Osteoblast (primary cell): ENCODE measurements around the gene EFCAB6. TPM values are rescaled to one million over a fixed set of nuclear protein-coding genes. Genes with fewer than 3 reads are reported as not detected.

Source experiments
- DNase-seq: peaks from one replicate; pipeline ENCODE4 v3.0.0; 2011; ENCODE audit warnings: low spot score, mixed read lengths; ENCODE audit not compliant: insufficient read length; ENCODE audit errors: missing footprints
- H2AFZ ChIP-seq: 2 replicates; pipeline ENCODE4 v1.6.0; 2011; ENCODE audit warnings: mild to moderate bottlenecking, low read length
- H3K27ac ChIP-seq: 2 replicates; pipeline ENCODE4 v1.5.1; 2011; ENCODE audit warnings: mild to moderate bottlenecking, low read depth, low read length, moderate library complexity
- H3K27me3 ChIP-seq: 2 replicates; pipeline ENCODE4 v1.6.0; 2012; ENCODE audit warnings: mild to moderate bottlenecking, control low read depth, inconsistent platforms, low read length, moderate library complexity; ENCODE audit not compliant: insufficient read depth
- H3K36me3 ChIP-seq: 2 replicates; pipeline ENCODE4 v1.5.1; 2011; ENCODE audit warnings: mild to moderate bottlenecking, low read length, control low read depth, moderate library complexity; ENCODE audit not compliant: insufficient read depth
- H3K4me1 ChIP-seq: 2 replicates; pipeline ENCODE4 v1.5.1; 2011; ENCODE audit warnings: mild to moderate bottlenecking, low read length, control low read depth, moderate library complexity; ENCODE audit not compliant: insufficient read depth
- H3K4me2 ChIP-seq: 2 replicates; pipeline ENCODE4 v1.6.0; 2011; ENCODE audit warnings: mild to moderate bottlenecking, low read length; ENCODE audit not compliant: insufficient read depth
- H3K4me3 ChIP-seq: fragments of 200-600 bp; sonication (generic); 3 replicates; pipeline ENCODE4 v1.5.1; 2012; ENCODE audit warnings: mild to moderate bottlenecking, low read length, inconsistent platforms; ENCODE audit not compliant: insufficient read depth
- H3K79me2 ChIP-seq: 2 replicates; pipeline ENCODE4 v1.6.0; 2012; ENCODE audit warnings: mild to moderate bottlenecking, low read length, control low read depth, inconsistent platforms; ENCODE audit not compliant: insufficient read depth
- H3K9me3 ChIP-seq: 2 replicates; pipeline ENCODE4 v1.5.1; 2011; ENCODE audit warnings: low read depth, low read length, control low read depth
- H4K20me1 ChIP-seq: 2 replicates; pipeline ENCODE4 v1.6.0; 2012; ENCODE audit warnings: mild to moderate bottlenecking, low read length, control low read depth; ENCODE audit not compliant: insufficient read depth
- CTCF ChIP-seq: IDR thresholded peaks from 2 replicates; pipeline ENCODE4 v1.5.1; 2011; ENCODE audit warnings: mild to moderate bottlenecking, low read depth, low read length, moderate library complexity; ENCODE audit errors: extremely low read depth
- total RNA-seq: library from RNA; depleted of rRNA; stranded (reverse); fragments of >200 nt; gene quantifications from 2 replicates; pipeline ENCODE4 v1.2.3, GENCODE V29; 2012

The EFCAB6 gene
- total RNA-seq, 1 donor, result 1.8 TPM

GRCh38 chr22:43654271-43654670, 157.8 kb downstream of the EFCAB6 start:
- H3K27ac ChIP-seq, result no peak overlapping the region
- no peak overlapping the region for H3K4me2 ChIP-seq
- no peaks in the 10 kb centered on the region for H3K9me3 ChIP-seq
- no peak overlapping the region for H3K4me3 ChIP-seq
- no peaks in the 10 kb centered on the region for H3K79me2 ChIP-seq
- H2AFZ ChIP-seq, result no peak overlapping the region
- H3K36me3 ChIP-seq, result no peaks in the 10 kb centered on the region
- no peaks in the 10 kb centered on the region for H4K20me1 ChIP-seq
- no peak for DNase-seq
- no peak for TF ChIP-seq CTCF
- no peaks in the 10 kb centered on the region for H3K27me3 ChIP-seq
- no peaks in the 10 kb centered on the region for H3K4me1 ChIP-seq

- no peaks in the 10 kb centered on the region for H3K79me2 ChIP-seq
- DNase-seq, result no peak
- no peak overlapping the region for H3K4me3 ChIP-seq
- no peak for TF ChIP-seq CTCF
- no peaks in the 10 kb centered on the region for H3K27me3 ChIP-seq
- no peaks in the 10 kb centered on the region for H3K4me1 ChIP-seq
- H4K20me1 ChIP-seq, result no peaks in the 10 kb centered on the region
- H3K27ac ChIP-seq, result no peak overlapping the region
- H3K36me3 ChIP-seq, result no peaks in the 10 kb centered on the region
- H2AFZ ChIP-seq, result no peak overlapping the region
- no peaks in the 10 kb centered on the region for H3K9me3 ChIP-seq
- H3K4me2 ChIP-seq, result no peak overlapping the region
Measured at GRCh38 chr22:43652845-43653244, 159.3 kb downstream of the EFCAB6 start.

DNA sequence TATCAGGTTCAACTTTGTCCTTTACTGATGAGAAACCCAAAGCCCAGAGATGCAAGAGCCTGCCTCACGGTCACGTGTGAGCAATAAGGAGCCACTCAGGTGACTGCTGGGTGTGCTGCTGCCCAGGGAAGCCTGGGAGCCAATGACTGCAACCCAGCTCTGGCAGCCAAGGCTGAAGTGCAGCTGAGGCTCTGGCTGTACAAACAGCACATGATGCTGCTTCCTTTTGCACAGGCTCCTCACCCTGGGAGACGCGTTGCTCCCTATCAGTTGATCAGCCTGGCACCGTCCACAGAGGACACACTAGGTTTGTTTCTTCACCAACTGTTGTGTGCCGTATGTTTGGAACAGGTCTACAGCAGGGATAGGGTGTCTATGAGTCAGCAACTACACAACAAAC, 168.7 kb downstream of the EFCAB6 start:
- no peaks in the 10 kb centered on the region for H3K27me3 ChIP-seq
- no peak overlapping the region for H3K27ac ChIP-seq
- H4K20me1 ChIP-seq, result no peaks in the 10 kb centered on the region
- H3K4me1 ChIP-seq, result no peaks in the 10 kb centered on the region
- H3K79me2 ChIP-seq, result no peaks in the 10 kb centered on the region
- H3K9me3 ChIP-seq, result no peaks in the 10 kb centered on the region
- no peak for DNase-seq
- H2AFZ ChIP-seq, result no peak overlapping the region
- H3K4me3 ChIP-seq, result no peak overlapping the region
- no peak overlapping the region for H3K4me2 ChIP-seq
- TF ChIP-seq CTCF, result no peak
- H3K36me3 ChIP-seq, result no peaks in the 10 kb centered on the region

DNA sequence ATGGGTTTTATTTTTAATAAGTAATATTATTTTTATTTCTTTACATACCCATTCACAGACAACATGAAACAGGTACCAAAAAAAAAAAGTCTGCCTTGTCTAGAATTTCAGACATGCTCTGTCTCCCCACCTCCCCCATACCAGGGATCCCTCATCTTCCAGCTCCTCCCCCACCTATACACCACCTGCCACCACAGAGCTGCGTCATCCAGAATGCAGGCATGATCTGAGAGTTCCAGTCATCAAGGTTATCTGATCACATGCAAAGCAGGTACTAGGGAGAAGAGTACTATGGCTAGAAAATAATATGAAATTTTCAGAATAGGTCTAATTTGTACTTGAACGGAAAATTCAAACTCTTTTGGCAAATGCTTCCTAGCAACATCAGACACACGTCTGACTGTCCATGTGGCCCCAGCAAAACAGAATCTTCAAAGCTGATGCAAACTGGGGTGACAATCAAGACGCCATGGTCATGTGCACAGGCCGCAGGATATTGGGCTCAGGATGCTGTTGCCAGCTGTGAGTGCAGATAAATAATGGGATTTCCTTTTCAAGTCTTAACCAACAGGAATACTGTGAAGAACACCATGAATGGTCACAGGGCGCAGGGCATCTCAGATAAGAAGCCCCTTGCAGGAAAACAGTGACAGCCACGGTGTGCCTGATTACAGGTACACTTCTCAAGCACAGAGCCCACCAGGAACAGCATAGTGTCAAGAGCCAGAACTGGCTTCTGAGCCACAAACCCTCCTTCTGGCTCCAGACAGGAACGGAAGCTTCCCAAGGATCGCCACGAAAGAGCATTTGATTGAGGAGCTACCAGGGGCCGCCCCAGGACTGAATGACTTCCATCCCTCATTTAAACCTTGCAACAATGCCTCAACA, 169.5 kb downstream of the EFCAB6 start:
- H3K4me1 ChIP-seq, result no peaks in the 10 kb centered on the region
- H3K27ac ChIP-seq, result no peak overlapping the region
- no peak for TF ChIP-seq CTCF
- DNase-seq, result no peak
- no peaks in the 10 kb centered on the region for H4K20me1 ChIP-seq
- H3K36me3 ChIP-seq, result no peaks in the 10 kb centered on the region
- H3K4me2 ChIP-seq, result no peak overlapping the region
- H3K79me2 ChIP-seq, result no peaks in the 10 kb centered on the region
- H3K4me3 ChIP-seq, result no peak overlapping the region
- H3K27me3 ChIP-seq, result no peaks in the 10 kb centered on the region
- no peak overlapping the region for H2AFZ ChIP-seq
- H3K9me3 ChIP-seq, result no peaks in the 10 kb centered on the region
